Activated T-helper 1 cell treated with anti-CD3 and anti-CD28 coated beads, Interleukin-2, amount 50 U/mL, for 16 hours (primary cell): Measurements from ENCODE around the gene FAM237A.

Experiments
- DNase-seq, 2 donors: peaks; one replicate each; pipeline ENCODE4 v3.0.0-alpha.2; 2020; ENCODE audit warnings: low read depth in 1 of 2, low spot score in 1 of 2

The FAM237A gene

DNA sequence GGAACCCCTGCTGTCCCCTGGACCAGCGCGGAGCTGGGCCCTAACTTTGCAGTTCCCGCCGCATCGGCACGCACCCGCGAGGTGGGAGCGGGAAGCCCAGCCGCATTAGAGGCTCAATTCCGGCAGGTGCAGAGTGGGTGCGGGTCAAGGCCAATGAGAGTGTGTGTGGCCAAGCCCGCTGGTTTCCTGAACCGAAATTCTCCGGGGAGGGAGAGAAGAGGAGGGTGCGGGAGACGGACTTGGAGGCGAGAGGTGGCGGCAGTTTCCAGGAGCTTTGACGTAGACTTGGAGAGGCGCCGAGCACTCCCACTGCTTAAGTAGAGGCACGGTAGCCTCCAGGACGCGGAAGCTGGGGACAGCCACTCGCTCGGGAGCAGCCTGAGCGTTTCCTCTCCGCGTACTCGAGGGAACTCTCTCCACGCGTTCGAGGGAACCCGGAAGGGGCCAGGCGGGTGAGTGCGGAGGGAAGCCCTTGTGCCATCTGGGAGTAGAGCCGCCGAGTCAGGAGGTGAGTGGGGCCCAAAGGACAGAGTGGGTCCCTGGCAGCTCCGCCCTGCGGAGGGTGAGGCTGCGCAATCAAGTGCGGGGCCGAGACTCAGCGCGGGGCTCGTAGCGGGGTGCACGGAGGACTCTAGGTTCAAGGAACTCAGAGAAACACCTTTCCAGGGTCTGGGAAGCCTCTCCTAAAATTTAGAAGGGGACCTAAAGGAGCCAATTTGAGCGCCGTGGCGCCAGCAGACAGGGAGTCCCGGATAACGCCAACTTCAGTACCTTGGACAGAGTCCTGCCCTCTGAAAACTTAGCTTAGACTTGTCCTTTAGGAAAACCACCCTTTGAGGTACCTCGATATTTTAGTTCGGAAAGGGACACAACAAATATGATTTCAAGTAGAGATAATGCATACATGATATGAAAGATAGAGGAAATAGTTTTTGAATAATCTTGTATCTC lies at the start of gene FAM237A:
TSS of gene FAM237A (plus strand) at position 413 of the 951 bp plus-strand sequence. CDS start 1,750 bp downstream, outside the sequence.
- DNase-seq = no peak

DNA sequence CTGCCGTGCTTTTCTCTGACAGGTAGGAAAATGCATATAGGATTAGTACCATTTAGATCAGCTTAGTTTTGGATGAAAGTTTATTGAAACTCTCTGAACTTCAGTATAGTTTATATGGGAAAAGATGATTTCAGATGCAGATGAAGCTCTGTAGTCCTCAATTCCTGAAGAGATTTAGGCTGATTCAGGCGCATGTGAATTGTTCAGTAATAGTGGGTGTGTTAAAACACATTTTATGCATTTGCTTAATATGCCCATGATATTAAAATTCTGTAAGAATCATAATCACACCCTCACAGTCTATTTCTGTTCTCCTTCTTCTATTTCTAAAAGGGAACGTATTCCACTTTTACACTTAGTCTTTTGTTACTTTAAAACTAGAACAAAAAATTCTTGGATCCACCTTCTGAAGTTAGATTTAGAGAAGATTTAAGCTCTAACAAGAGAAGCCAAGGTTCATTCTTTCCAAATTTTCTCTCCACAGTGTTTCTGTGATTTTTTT lies 44.5 kb upstream of the FAM237A start:
- DNase-seq = no peak

DNA sequence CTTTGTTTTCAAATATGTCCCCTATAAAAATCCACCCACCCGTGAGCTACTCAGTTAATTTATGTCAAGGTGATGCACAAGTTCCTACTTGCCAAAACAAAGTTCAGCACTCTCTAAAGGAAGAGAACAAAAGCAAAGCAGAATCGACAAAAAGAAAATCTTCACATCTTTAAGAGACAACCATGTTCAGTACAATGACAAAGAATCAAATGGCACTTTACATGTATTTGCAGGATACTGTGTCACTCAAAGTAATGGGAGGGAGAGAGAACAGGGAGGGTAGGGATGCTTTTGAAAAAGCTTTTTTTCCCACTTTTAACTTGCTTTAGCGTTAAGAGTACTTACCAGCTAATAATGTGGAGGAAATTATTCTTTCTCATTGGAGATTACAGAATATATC lies 39.0 kb upstream of the FAM237A start:
- DNase-seq = no peak

DNA sequence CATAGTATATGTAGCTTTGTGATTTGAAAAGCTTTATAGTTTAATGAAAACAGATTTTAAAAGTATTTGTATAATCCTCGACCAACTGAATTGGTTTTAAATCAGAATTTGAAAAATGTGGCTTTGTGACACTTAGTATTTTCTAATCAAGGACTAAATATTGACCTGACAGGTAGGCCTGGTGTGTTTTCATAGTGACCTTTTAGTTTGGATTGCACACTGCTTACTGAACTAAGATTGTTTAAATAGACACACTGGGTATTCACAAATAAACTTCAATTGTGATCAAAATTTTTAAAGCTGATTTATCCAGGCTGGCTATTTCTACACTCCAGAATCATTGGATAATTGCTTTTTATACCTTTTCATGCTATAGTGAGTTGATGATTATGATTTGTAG lies 31.8 kb upstream of the FAM237A start:
- no peak for DNase-seq

DNA sequence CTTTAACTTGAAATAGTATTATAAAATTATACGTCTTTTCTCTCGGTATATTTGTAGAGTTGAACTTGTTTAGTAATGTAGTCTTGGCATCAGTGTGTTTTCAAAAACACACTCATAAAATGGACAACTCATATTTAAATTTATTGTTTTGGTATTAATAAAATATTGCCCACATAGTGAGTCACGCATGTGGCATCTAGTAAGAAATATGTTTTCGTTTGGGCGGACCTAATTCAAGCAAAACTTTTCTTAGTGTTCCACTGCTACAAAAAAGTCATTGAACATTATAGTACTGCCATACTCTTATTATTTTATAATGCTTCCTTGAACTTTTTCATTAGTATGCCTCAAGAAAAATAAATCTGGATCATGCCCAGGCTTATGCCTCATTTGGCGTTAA lies 31.1 kb upstream of the FAM237A start:
- DNase-seq = no peak

DNA sequence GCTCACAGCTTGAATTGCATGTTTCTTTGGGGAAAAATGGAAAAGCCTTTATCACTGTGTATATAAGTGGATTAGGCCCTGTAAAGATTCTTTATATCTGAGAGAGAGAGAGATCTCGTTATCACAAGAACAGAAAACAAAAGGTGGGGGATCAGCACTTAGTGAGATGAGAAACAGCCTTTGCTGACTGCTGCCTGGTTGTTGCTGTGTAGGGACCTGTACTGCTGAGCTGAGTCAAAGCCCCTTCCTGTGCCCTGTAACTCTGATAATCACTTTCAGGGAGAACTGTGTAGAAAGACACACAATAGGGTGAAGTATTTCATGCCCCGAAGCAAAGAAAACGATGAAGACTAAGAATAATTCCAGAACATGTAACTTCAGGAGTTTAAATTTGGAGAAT lies 30.6 kb upstream of the FAM237A start:
- no peak for DNase-seq

DNA sequence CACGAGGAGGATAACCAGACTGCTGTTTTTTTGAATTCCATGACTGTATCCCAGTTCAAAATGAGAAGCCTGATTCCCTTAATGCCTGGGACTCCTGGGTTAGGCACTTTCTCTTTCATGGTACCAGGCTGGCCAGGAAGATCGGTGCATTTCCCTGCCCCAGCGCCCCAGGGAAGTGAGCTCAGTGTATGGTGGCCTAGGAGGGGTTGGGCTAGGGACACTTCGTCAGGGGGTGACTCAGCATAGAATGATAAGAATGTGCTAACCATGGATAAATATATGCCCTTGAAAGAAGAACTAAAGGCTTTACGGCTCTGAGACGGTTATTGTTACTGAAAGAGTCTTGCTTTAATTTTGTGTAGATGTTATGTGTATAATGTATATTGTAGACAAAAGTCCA lies 27.5 kb upstream of the FAM237A start:
- DNase-seq = no peak

DNA sequence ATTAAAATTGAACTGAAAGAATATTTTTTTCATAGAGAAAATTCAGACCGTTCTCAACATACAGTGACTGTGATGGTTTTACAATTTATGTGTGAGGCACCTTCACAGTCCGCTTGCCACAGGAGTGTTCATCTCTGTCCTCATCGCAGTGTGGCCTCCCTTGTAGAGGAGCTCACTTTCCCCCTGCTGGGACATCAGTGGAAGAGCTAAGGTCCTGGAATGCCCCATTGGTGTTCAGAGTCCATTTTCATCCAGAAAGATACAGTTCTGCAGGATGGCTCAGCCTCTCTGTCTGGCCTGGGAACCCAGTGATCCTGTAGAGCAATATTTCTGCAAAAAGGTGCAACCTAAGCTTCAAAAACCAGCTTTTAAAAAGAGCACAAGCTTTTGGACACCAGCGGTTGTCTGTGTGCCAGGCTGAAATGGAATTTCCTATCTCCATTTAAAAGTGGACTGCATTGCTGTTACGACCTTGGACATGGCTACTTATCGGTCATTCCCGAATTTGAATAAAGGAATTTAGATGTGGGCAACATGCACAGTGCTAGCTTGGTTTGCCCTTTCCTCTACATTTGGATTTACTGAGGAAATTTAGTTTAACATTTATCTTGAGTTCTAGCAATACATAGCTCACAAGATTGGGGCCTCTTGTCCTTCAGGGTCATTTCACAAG lies 26.7 kb upstream of the FAM237A start:
- no peak for DNase-seq

DNA sequence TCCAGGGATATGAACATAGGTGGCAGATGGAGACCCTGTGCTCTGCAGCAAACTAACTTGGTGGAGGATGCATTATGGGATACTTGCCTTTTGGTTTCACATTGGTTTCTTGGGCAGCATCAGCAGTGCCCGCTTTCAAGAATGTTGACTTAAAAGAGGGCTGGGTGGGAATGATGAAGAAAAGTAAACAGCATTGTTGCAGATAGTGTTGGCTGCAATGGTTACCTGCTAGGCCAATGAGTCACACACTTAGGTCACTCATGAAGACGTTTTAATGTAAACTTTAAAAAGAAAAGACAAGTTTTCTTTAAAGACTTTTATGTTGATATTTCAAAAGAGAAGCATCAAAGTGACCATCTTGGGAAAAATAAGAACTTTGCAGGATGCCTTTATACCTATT lies 26.1 kb upstream of the FAM237A start:
- no peak for DNase-seq

DNA sequence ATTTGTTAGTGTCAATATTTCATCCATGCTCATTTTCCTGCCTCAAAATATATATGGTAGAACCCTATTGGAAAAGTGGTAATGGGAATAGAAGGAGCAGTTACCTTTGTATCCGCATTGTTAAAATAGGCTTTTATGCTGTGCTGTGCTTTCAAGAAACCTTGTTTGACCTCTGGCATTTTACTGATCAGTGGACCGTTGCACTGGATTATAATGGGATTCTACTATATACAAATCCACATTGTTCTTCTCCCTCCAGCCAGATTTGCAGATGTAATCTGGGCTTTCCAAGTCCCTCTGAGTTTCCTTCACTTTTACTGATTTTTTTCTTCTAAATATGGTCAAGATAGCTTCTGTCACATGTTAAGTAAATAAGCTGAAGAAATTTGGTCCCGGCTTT lies 23.3 kb upstream of the FAM237A start:
- no peak for DNase-seq

DNA sequence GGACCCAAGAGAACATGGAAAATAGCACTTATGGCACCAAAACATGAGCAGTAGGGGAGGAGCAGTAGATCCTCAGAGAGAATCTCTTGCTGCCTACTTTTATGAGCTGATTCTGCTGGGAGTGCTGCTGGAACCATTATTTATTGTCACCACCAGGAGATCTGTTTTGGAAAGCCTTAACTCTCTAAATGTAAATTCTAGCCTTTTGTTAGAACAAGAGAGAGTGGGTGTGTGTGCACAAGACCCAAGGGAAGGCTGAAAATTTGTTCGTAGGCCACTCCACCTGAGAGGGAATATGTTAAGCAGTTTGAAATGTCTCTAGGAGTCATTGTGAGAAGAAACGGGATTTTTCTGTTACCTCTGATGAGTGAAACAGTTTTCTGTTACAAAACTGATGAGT lies 16.2 kb upstream of the FAM237A start:
- no peak for DNase-seq

DNA sequence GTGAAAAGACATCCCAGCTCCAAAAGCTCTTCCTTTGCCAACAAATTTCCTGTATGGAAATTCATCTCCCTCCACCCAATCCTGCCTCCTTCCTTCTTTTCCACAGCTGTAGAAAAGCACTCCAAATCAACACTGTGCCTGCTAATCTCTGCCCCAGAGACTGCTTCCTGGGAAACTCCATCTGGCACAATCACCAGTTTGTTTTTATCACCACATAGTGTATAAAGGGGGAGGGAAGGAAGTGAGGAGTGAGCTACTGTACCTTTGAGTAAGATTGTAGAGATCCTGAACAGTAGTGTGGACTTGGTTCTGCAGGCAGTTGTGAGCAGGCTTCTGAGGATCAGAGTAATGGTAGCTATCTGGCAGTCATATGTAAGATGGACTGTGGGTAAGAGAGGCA lies 14.7 kb upstream of the FAM237A start:
- no peak for DNase-seq

DNA sequence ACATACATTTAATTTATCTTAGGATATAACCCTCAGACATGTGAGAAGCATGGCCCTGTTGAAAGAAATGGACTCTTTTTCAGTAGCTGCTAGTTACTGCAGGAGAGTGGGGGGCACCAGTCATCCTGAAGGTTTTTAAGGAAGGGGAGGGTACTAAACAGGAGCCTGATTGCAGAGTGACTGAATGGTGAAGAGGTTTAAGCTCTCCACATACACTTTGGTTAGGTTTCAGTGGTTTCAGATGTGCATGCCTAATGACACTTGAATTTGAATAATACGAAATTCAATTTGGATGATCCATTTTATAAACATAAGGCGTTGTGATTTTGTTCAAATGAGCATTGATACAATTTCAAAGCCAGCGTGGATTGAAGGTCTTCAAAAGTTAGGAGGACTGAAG lies 10.9 kb upstream of the FAM237A start:
- no peak for DNase-seq

DNA sequence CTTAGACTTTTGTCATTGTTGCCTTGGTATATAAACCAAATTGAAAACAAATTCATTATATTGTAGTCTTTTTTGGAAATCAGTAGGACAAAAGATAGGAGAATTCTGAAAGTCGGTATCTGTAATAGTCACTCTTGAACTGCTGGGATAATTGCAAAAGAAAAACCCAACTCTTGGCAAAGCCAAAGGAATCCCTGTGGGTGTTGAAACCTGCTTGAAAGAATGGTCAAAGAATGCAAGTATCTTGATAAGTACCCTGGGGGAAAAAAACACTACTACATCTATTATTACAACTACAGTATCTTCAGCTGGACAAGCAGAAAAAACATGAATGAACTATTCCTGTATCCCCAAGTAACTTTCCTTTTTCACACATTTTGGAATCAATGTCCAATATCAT lies 7.3 kb upstream of the FAM237A start:
- DNase-seq = no peak

DNA sequence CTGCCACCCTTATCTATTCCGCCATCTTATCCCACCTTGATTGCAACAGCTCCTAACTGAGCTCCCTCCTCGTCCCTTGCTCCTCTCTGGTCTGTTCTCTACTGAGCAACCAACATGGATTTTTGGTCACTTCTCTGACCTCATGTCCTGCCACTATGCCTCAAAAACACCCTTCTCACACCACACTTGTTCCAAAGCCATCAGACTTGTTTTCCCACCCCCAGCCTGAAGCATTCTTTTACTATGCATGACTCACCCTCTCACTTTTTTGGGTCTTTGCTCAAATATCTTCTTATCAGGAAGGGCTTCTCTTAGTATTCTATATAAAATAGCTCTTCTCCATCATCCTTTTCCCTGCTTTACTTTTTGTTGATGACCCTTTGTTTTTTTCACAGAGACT lies 2.7 kb upstream of the FAM237A start:
- no peak for DNase-seq

DNA sequence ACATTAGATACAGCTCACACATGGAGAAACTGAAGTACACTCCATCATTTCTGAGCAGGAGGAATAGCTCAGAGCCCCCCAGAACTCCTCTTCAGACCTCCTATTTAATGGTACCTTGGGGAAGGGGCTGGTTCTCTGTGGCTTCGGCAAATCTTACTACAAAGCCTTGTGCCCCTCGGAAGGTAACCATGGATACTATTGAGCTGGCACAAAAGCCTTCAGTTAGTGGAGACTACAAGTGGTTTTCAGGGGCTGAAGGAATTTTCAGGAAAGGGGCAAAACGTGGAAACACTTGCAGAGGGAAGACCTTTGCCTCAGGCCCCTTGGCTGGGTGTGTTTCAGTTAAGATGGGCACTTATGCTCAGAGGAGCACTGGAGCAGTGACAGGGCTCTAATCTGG lies 1.1 kb upstream of the FAM237A start:
- no peak for DNase-seq

DNA sequence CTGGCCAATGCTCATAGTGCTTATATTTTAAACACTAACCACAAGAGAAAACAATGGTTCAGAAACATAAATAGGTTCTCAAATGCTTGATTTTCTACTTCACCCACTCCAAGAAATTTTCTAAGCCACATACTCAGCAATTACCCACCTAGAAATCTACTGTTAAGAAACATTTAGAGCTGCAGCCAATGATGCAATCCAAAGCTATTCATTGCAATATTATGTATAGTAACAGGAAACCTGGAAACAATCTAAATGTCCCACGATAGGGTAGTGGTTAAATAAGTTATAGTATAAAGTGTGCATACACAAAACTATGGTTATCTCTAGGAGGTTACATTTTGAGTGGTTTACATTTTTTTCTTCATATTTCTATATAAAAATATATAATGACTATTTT lies 5.7 kb downstream of the FAM237A start:
- DNase-seq = no peak

DNA sequence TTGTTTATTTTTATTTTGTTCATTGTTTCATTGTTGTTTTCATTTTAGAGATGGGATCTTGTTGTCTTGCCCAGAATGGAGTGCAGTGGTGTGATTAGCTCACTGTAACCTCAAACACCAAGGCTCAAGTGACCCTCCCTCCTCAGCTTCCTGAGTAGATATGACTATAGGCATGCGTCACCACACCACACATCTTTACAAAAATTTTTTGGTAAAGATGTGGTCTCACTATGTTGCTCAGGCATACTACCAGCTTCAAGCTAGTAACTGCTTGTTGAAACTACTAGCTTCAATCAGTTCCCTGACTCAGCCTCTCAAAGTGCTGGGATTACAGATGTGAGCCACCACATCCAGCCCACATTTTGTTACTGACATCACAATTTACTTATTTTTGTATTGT lies 14.8 kb downstream of the FAM237A start:
- DNase-seq = no peak

DNA sequence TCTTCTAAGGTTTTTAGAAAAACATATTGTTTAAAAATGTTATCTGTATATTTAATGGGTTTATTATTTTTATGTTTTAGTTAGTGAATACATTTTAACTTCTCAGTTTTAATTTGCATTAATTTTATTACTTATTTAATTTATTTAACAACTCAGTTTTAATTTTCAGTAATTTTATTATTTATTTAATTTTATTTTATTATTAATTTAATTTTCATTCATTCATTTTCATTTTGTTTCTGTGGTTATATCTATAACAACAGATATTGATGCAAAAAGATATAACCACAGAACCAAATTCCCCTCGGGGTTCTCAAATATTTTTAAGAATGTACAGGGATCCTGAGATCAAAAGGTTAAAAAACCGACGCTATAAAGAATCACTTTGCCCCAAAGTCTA lies 23.0 kb downstream of the FAM237A start:
- no peak for DNase-seq

DNA sequence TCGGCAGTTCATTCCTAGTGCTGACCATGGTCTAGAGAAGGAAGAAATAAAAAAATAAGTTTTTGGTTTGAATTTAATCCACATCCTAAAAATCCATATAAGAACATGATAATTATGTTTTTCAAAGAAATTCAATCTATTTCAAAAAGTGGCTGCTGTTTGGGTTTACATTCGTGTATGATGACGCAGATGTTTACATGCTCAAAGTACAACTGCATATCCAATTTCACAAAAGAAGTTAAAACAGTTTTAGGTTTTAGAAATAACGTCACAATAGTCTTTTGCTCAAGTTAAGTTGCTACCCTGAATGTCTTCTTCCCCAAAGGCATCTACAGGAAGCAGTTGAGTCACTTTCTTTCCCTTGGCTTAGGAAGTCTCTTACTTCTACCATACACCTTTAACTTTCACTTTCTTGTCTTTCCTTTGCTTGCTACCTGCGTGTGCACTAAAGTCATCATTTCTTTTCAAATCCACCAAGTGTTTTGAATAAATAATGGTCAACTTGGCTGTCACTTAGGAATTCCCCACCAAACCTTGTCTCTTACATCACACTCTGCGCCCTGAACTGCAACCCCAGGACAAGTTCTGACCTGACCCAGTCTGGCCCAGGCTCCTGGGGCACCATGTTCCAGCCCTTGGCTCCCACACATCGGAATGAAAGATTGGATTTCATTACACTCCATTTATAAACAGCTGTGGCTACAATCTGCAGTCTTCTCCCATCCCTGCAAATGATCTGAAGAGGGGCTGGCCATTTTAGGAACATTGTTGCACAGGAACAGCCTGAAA lies 28.4 kb downstream of the FAM237A start:
- no peak for DNase-seq

DNA sequence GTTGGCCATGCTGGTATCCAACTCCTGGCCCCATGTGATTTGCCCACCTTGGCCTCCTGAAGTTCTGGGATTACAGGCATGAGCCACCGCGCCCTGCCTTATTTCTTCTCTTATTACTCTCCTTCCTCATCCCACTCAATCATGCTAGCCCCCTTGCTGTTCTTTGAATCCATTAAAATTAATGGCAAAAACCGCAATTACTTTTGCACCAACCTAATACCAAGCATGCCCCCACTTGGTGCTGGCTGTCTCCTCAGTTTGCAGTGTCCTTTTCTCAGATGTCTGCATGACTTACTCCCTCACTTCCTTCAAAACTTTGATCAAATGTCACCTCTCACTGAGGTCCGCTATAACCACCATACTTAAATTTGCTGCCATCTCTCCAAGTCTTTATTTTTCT lies 41.3 kb downstream of the FAM237A start:
- no peak for DNase-seq

DNA sequence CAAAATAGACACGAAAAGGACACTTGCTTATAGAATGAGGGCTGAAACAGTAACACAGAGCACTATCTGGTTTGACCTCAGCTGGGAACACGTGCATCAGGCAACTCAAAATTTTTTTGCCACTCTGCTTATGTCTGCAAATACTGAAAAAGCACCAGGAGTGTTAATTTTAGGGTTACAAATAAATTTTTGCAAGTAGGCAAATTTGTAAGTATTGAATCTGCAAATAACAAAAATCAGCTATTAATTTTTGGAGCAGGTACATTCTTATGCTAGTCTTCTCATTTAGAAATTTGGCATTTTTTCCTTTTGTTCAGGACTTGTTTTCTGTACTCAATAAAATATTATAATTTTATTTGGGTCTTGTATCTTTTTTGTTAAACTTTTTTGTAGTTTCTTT lies 46.2 kb downstream of the FAM237A start:
- no peak for DNase-seq
